ENCODE measurements around the gene ZBTB20.

ZBTB20 gene

GRCh38 chr3:114327665-114328064 is 819.4 kb downstream of the ZBTB20 start:
- H3K9ac ChIP-seq (ENCODE audit: low read length): no peak overlapping the region
- no peak overlapping the region for H3K4me2 ChIP-seq (ENCODE audit: low read depth, low read length)
- H3K4me3 ChIP-seq (ENCODE audit: low read length): no peak overlapping the region

GRCh38 chr3:114323546-114324254 is 823.4 kb downstream of the ZBTB20 start:
- Histone ChIP-seq H2AFZ (ENCODE audit: low read length) (no peak overlapping the region), H3K36me3 (replicated peaks; ENCODE audit: insufficient read depth, low read length) (no peaks in the 10 kb centered on the region), H3K79me2 (ENCODE audit: low read length) (no peaks in the 10 kb centered on the region), H3K27me3 (replicated peaks; ENCODE audit: insufficient read depth, low read length) (no peaks in the 10 kb centered on the region), H3K4me3 (ENCODE audit: low read length) (no peak overlapping the region), H3K9ac (ENCODE audit: low read length) (no peak overlapping the region), H3K9me2 (replicated peaks; ENCODE audit: insufficient read depth, low read length) (no peaks in the 10 kb centered on the region), H3K9me3 (replicated peaks; ENCODE audit: insufficient read depth, low read length) (no peaks in the 10 kb centered on the region), H3F3A (ENCODE audit: insufficient read depth, low read length) (no peaks in the 10 kb centered on the region), H3K4me1 (ENCODE audit: low read length) (peaks cover 11% of the 10 kb centered on the region; the same call in 1 of the 2 replicates), H3K27ac (ENCODE audit: low read length) (no peak overlapping the region), H4K20me1 (ENCODE audit: insufficient read depth, low read length) (no peaks in the 10 kb centered on the region), H3K4me2 (ENCODE audit: low read depth, low read length) (no peak overlapping the region)
- no peak for DNase-seq
- TF ChIP-seq EZH2phosphoT487 (IDR thresholded peaks at IDR 0.05; ENCODE audit: low read length) (no peak), CTCF (IDR thresholded peaks at IDR 0.05; ENCODE audit: low read length) (no peak), EZH2 (optimal IDR thresholded peaks at IDR 0.05; ENCODE audit: low read depth, low read length) (no peak)

More at GRCh38 chr3:114327665-114328064, 819.4 kb downstream of the ZBTB20 start:
- no peak for TF ChIP-seq CTCF (IDR thresholded peaks at IDR 0.05; ENCODE audit: low read length)
- no peak for TF ChIP-seq EZH2phosphoT487 (IDR thresholded peaks at IDR 0.05; ENCODE audit: low read length)
- TF ChIP-seq EZH2 (optimal IDR thresholded peaks at IDR 0.05; ENCODE audit: low read depth, low read length): no peak
- no peaks in the 10 kb centered on the region for H3K36me3 ChIP-seq (replicated peaks; ENCODE audit: insufficient read depth, low read length)
- no peaks in the 10 kb centered on the region for H3K9me2 ChIP-seq (replicated peaks; ENCODE audit: insufficient read depth, low read length)
- H3K79me2 ChIP-seq (ENCODE audit: low read length): no peaks in the 10 kb centered on the region
- H3F3A ChIP-seq (ENCODE audit: insufficient read depth, low read length): peaks cover 6% of the 10 kb centered on the region
- no peaks in the 10 kb centered on the region for H3K27me3 ChIP-seq (replicated peaks; ENCODE audit: insufficient read depth, low read length)
- H3K9me3 ChIP-seq (replicated peaks; ENCODE audit: insufficient read depth, low read length): no peaks in the 10 kb centered on the region
- no peaks in the 10 kb centered on the region for H4K20me1 ChIP-seq (ENCODE audit: insufficient read depth, low read length)
- peaks cover 18% of the 10 kb centered on the region for H3K4me1 ChIP-seq (ENCODE audit: low read length)
- no peak overlapping the region for H2AFZ ChIP-seq (ENCODE audit: low read length)
- H3K27ac ChIP-seq (ENCODE audit: low read length): no peak overlapping the region
- peak; percentile 16 for DNase-seq

- H4K20me1 ChIP-seq (ENCODE audit: insufficient read depth, low read length): no peaks in the 10 kb centered on the region
- TF ChIP-seq EZH2 (optimal IDR thresholded peaks at IDR 0.05; ENCODE audit: low read depth, low read length): no peak
- TF ChIP-seq CTCF (IDR thresholded peaks at IDR 0.05; ENCODE audit: low read length): no peak
- no peak for TF ChIP-seq EZH2phosphoT487 (IDR thresholded peaks at IDR 0.05; ENCODE audit: low read length)
- H3K4me1 ChIP-seq (ENCODE audit: low read length): no peaks in the 10 kb centered on the region
- H3K4me3 ChIP-seq (ENCODE audit: low read length): no peak overlapping the region
- H3K9me3 ChIP-seq (replicated peaks; ENCODE audit: insufficient read depth, low read length): no peaks in the 10 kb centered on the region
- no peaks in the 10 kb centered on the region for H3F3A ChIP-seq (ENCODE audit: insufficient read depth, low read length)
- no peak overlapping the region for H3K27ac ChIP-seq (ENCODE audit: low read length)
- no peak overlapping the region for H2AFZ ChIP-seq (ENCODE audit: low read length)
- H3K9ac ChIP-seq (ENCODE audit: low read length): no peak overlapping the region
- H3K79me2 ChIP-seq (ENCODE audit: low read length): no peaks in the 10 kb centered on the region
- no peak for DNase-seq
- no peak overlapping the region for H3K4me2 ChIP-seq (ENCODE audit: low read depth, low read length)
- H3K27me3 ChIP-seq (replicated peaks; ENCODE audit: insufficient read depth, low read length): no peaks in the 10 kb centered on the region
- H3K36me3 ChIP-seq (replicated peaks; ENCODE audit: insufficient read depth, low read length): no peaks in the 10 kb centered on the region
- no peaks in the 10 kb centered on the region for H3K9me2 ChIP-seq (replicated peaks; ENCODE audit: insufficient read depth, low read length)
Observed at GRCh38 chr3:114320246-114320645, 826.8 kb downstream of the ZBTB20 start.

Data from MM.1S (cell line).